ENCODE data around the gene SERPINB6. TPM values are rescaled to one million over a fixed set of nuclear protein-coding genes. Genes with fewer than 3 reads are reported as not detected.
A peak's percentile ranks its signal among the peaks of the same experiment; 100 is the strongest.

Gene SERPINB6
- total and polyA plus RNA-seq, 2 of the 4 experiments (the other 2 are of a cell fraction) = 37.1 to 91.1 TPM

GRCh38 chr6:2919401-2919800, 52.0 kb downstream of the SERPINB6 start:
- Histone ChIP-seq H2BK15ac (ENCODE audit: low read depth, low read length) (no peak overlapping the region), H3K18ac (ENCODE audit: low read depth, low read length) (no peak overlapping the region), H3K4me3 (ENCODE audit: insufficient read depth, low read depth, low read length) (no peak overlapping the region), H3K56ac (ENCODE audit: extremely low read depth, insufficient read depth, low read length) (no peak overlapping the region), H2BK120ac (ENCODE audit: low read depth, low read length) (no peak overlapping the region), H2AK9ac (replicated peaks; ENCODE audit: low read depth, low read length, poor library complexity) (peak overlapping the region; percentile 72), H4K20me1 (ENCODE audit: insufficient read depth, low read length) (no peaks in the 10 kb centered on the region), H2AK5ac (ENCODE audit: low read depth, low read length) (no peak overlapping the region), H3K23ac (ENCODE audit: low read depth, low read length) (no peak overlapping the region), H2BK20ac (ENCODE audit: low read depth, low read length) (no peak overlapping the region), H3K9ac (ENCODE audit: low read depth, low read length) (no peak overlapping the region), H3K9me3 (ENCODE audit: control insufficient read depth, insufficient read depth, low read length) (no peaks in the 10 kb centered on the region), H2BK5ac (ENCODE audit: low read depth, low read length, poor library complexity, severe bottlenecking) (no peak overlapping the region), H3K4me1 (ENCODE audit: control insufficient read depth, insufficient read depth, low read length) (peaks cover 4% of the 10 kb centered on the region; the same call in 1 of the 2 replicates), H3K4me2 (ENCODE audit: low read depth, low read length) (no peak overlapping the region), H3K4ac (ENCODE audit: low read depth, low read length) (no peak overlapping the region), H4K91ac (ENCODE audit: insufficient read depth, low read depth, low read length) (no peak overlapping the region), H3K14ac (replicated peaks; ENCODE audit: low read depth, low read length) (no peak overlapping the region), H3K9me1 (ENCODE audit: insufficient read depth, low read length) (no peaks in the 10 kb centered on the region), H4K5ac (ENCODE audit: low read depth, low read length) (no peak overlapping the region), H2AFZ (replicated peaks; ENCODE audit: low read length, poor library complexity) (peak overlapping the region; percentile 33), H3K36me3 (ENCODE audit: control insufficient read depth, insufficient read depth, low read length) (no peaks in the 10 kb centered on the region), H3K27me3 (ENCODE audit: control insufficient read depth, insufficient read depth, low read length) (no peaks in the 10 kb centered on the region; the same call in 1 of the 2 replicates), H3K79me1 (ENCODE audit: low read depth in 1 of 2, low read length in 2 of 2) (no peaks in the 10 kb centered on the region), H3K27ac (ENCODE audit: insufficient read depth, low read length) (no peak overlapping the region), H4K8ac (ENCODE audit: low read depth in 2 of 2, low read length in 2 of 2) (no peak overlapping the region)
- no TSS peak for BruUV-seq (replicated peaks)
- POLR2A ChIA-PET (ENCODE audit: unreplicated experiment) = no interaction called here
- ATAC-seq (ENCODE audit: low read depth) = no peak
- dilution Hi-C loops (cut with HindIII; ENCODE audit: low sequenced_read_pairs, unreplicated experiment) (no loop called here), intact Hi-C loops (cut with micrococcal nuclease) (no loop called here), in situ Hi-C loops (cut with MboI; ENCODE audit: low sequenced_read_pairs) (no loop called here)
- DNase-seq = no peak
- WGBS, 2 experiments (ENCODE audit: extremely low coverage in 2 of 2, insufficient read length in 1 of 2) = 76% methylated on average over 3 of the region's 4 CpGs; no CpG with 5 or more reads in 1 of the 2 experiments
- CTCF ChIA-PET = no interaction called here
- no peak for TF ChIP-seq FOS (IDR thresholded peaks at IDR 0.05; ENCODE audit: low read depth, low read length)
- no peak for TF ChIP-seq CTCF (conservative IDR thresholded peaks at IDR 0.05; ENCODE audit: low read depth, low read length)
- TF ChIP-seq MXI1 (IDR thresholded peaks at IDR 0.05; ENCODE audit: borderline replicate concordance, low read depth, low read length) = no peak
- TF ChIP-seq, protein P1, sequence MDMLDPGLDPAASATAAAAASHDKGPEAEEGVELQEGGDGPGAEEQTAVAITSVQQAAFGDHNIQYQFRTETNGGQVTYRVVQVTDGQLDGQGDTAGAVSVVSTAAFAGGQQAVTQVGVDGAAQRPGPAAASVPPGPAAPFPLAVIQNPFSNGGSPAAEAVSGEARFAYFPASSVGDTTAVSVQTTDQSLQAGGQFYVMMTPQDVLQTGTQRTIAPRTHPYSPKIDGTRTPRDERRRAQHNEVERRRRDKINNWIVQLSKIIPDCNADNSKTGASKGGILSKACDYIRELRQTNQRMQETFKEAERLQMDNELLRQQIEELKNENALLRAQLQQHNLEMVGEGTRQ (IDR thresholded peaks at IDR 0.05; ENCODE audit: low read depth, low read length) = no peak
- TF ChIP-seq, protein P2, sequence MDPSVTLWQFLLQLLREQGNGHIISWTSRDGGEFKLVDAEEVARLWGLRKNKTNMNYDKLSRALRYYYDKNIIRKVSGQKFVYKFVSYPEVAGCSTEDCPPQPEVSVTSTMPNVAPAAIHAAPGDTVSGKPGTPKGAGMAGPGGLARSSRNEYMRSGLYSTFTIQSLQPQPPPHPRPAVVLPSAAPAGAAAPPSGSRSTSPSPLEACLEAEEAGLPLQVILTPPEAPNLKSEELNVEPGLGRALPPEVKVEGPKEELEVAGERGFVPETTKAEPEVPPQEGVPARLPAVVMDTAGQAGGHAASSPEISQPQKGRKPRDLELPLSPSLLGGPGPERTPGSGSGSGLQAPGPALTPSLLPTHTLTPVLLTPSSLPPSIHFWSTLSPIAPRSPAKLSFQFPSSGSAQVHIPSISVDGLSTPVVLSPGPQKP (IDR thresholded peaks at IDR 0.05; ENCODE audit: borderline replicate concordance, low read depth, low read length) = no peak
- TF ChIP-seq MAZ (IDR thresholded peaks at IDR 0.05; ENCODE audit: borderline replicate concordance, low read depth, low read length) = no peak
- TF ChIP-seq CEBPB (IDR thresholded peaks at IDR 0.05; ENCODE audit: low read depth, low read length) = no peak
- TF ChIP-seq NFE2L2 (IDR thresholded peaks at IDR 0.05; ENCODE audit: low read depth, low read length) = no peak
- TF ChIP-seq RFX5 (IDR thresholded peaks at IDR 0.05; ENCODE audit: low read depth, low read length) = no peak
- no peak for TF ChIP-seq POLR2A (IDR thresholded peaks at IDR 0.05; ENCODE audit: low read depth, low read length)
- TF ChIP-seq SMC3 (IDR thresholded peaks at IDR 0.05; ENCODE audit: low read depth, low read length) = no peak
- no peak for TF ChIP-seq CHD1 (IDR thresholded peaks at IDR 0.05; ENCODE audit: low read depth, low read length)
- no peak for TF ChIP-seq MAFK (IDR thresholded peaks at IDR 0.05; ENCODE audit: low read depth, low read length)
- no peak for TF ChIP-seq RAD21 (IDR thresholded peaks at IDR 0.05; ENCODE audit: low read length)
- no peak for TF ChIP-seq BHLHE40 (IDR thresholded peaks at IDR 0.05; ENCODE audit: low read depth, low read length)
- no peak for TF ChIP-seq RCOR1 (IDR thresholded peaks at IDR 0.05; ENCODE audit: insufficient replicate concordance, low read length)
